Measurements from ENCODE around the gene ARPC2. TPM values are rescaled to one million over a fixed set of nuclear protein-coding genes. Genes with fewer than 3 reads are reported as not detected.

Gene ARPC2
- polyA plus RNA-seq, 1 experiment: 666 TPM

GRCh38 chr2:218194880-218195279 is 22.1 kb upstream of the ARPC2 start:
- TF ChIP-seq CTCF (IDR thresholded peaks at IDR 0.05; ENCODE audit: low read depth, low read length): no peak
- POLR2A ChIA-PET: no interaction called here

GRCh38 chr2:218196974-218197373 is 20.0 kb upstream of the ARPC2 start:
- ChIA-PET POLR2A (no interaction called here), CTCF (no interaction called here)
- no peak for DNase-seq (ENCODE audit: low read depth, low spot score)
- TF ChIP-seq CTCF (IDR thresholded peaks at IDR 0.05; ENCODE audit: low read depth, low read length): no peak
- H3K4me3 ChIP-seq (ENCODE audit: low read depth, low read length): no peak overlapping the region
- H3K9me3 ChIP-seq (ENCODE audit: control insufficient read depth, insufficient read depth, low read length): no peaks in the 10 kb centered on the region
- no peak overlapping the region for H3K27ac ChIP-seq (ENCODE audit: low read depth, low read length)
- peaks cover 19% of the 10 kb centered on the region for H3K27me3 ChIP-seq (ENCODE audit: control insufficient read depth, insufficient read depth, low read length)

More at GRCh38 chr2:218194880-218195279, 22.1 kb upstream of the ARPC2 start:
- Histone ChIP-seq H3K9me3 (ENCODE audit: control insufficient read depth, insufficient read depth, low read length) (no peaks in the 10 kb centered on the region), H3K4me3 (ENCODE audit: low read depth, low read length) (no peak overlapping the region), H3K27ac (ENCODE audit: low read depth, low read length) (no peak overlapping the region), H3K27me3 (ENCODE audit: control insufficient read depth, insufficient read depth, low read length) (peaks cover 19% of the 10 kb centered on the region)
- DNase-seq (ENCODE audit: low read depth, low spot score): no peak
- CTCF ChIA-PET: interaction anchor here (1.0 kb wide), 1 partner anchor 9 kb away, joined by 4 read pairs; no protein-coding TSS in a partner anchor

GRCh38 chr2:218202266-218202665 is 14.7 kb upstream of the ARPC2 start:
- peaks cover 19% of the 10 kb centered on the region for H3K27me3 ChIP-seq (ENCODE audit: control insufficient read depth, insufficient read depth, low read length)
- POLR2A ChIA-PET: interaction anchor here (0.7 kb wide), 1 partner anchor 19 kb away, joined by 5 read pairs; no protein-coding TSS in a partner anchor
- H3K4me3 ChIP-seq (ENCODE audit: low read depth, low read length): no peak overlapping the region
- CTCF ChIA-PET: interaction anchor here (0.5 kb wide), 1 partner anchor 128 kb away, joined by 3 read pairs; no protein-coding TSS in a partner anchor
- DNase-seq (ENCODE audit: low read depth, low spot score): no peak
- no peak overlapping the region for H3K27ac ChIP-seq (ENCODE audit: low read depth, low read length)
- H3K9me3 ChIP-seq (ENCODE audit: control insufficient read depth, insufficient read depth, low read length): no peaks in the 10 kb centered on the region
- no peak for TF ChIP-seq CTCF (IDR thresholded peaks at IDR 0.05; ENCODE audit: low read depth, low read length)

GRCh38 chr2:218209078-218209477 is 7.9 kb upstream of the ARPC2 start:
- ChIA-PET CTCF (interaction anchor here (0.6 to 0.7 kb wide), 2 partner anchors 43 to 1494 kb away, joined by 3 to 5 read pairs; no protein-coding TSS in a partner anchor), POLR2A (no interaction called here)
- Histone ChIP-seq H3K27me3 (ENCODE audit: control insufficient read depth, insufficient read depth, low read length) (peaks cover 17% of the 10 kb centered on the region), H3K27ac (ENCODE audit: low read depth, low read length) (no peak overlapping the region), H3K4me3 (ENCODE audit: low read depth, low read length) (no peak overlapping the region), H3K9me3 (ENCODE audit: control insufficient read depth, insufficient read depth, low read length) (peaks cover 3% of the 10 kb centered on the region; the same call in 1 of the 2 replicates)
- TF ChIP-seq CTCF (IDR thresholded peaks at IDR 0.05; ENCODE audit: low read depth, low read length): no peak
- no peak for DNase-seq (ENCODE audit: low read depth, low spot score)

GRCh38 chr2:218214116-218214515 is 2.9 kb upstream of the ARPC2 start:
- POLR2A ChIA-PET: no interaction called here
- no peak for TF ChIP-seq CTCF (IDR thresholded peaks at IDR 0.05; ENCODE audit: low read depth, low read length)

More at GRCh38 chr2:218214116-218214515, 2.9 kb upstream of the ARPC2 start:
- Histone ChIP-seq H3K4me3 (ENCODE audit: low read depth, low read length) (no peak overlapping the region), H3K27ac (ENCODE audit: low read depth, low read length) (no peak overlapping the region), H3K9me3 (ENCODE audit: control insufficient read depth, insufficient read depth, low read length) (peaks cover 6% of the 10 kb centered on the region; the same call in 1 of the 2 replicates), H3K27me3 (ENCODE audit: control insufficient read depth, insufficient read depth, low read length) (peaks cover 5% of the 10 kb centered on the region)
- CTCF ChIA-PET: no interaction called here
- DNase-seq (ENCODE audit: low read depth, low spot score): no peak
